AG08396 (cell line): Measurements from ENCODE around the gene RNF212B.

Experiments
- DNase-seq: peaks from one replicate; pipeline ENCODE4 v3.0.0; 2012; ENCODE audit warnings: low spot score, mixed read lengths

RNF212B gene

GRCh38 chr14:23297096-23297495 is 59.4 kb downstream of the RNF212B start:
- no peak for DNase-seq

- no peak for DNase-seq
Measured at GRCh38 chr14:23297611-23298277, 60.0 kb downstream of the RNF212B start.

- peak; percentile 25 for DNase-seq
Measured at GRCh38 chr14:23299211-23299957, 61.6 kb downstream of the RNF212B start.

- DNase-seq, result no peak
Measured at GRCh38 chr14:23299986-23300686, 62.4 kb downstream of the RNF212B start.

- DNase-seq, result peak; percentile 23
Measured at GRCh38 chr14:23300687-23301223, 63.0 kb downstream of the RNF212B start.

- peak; percentile 98 for DNase-seq
Measured at GRCh38 chr14:23301288-23301968, 63.7 kb downstream of the RNF212B start.

- no peak for DNase-seq
Measured at GRCh38 chr14:23301969-23302289, 64.2 kb downstream of the RNF212B start.

- DNase-seq, result peak; percentile 69
Measured at GRCh38 chr14:23302290-23303225, 64.8 kb downstream of the RNF212B start, which contains the start of gene PPP1R3E. Gene PPP1R3E, minus strand, starts transcription at chr14:23302859. Its CDS starts 283 bp downstream, at chr14:23302576.

GRCh38 chr14:23306412-23307145 is 68.8 kb downstream of the RNF212B start, which contains the start of gene BCL2L2:
Gene BCL2L2, plus strand, starts transcription at chr14:23306833. Its CDS starts 935 bp downstream, at chr14:23307768.
- DNase-seq, result peak; percentile 80

GRCh38 chr14:23307146-23307530 is 69.4 kb downstream of the RNF212B start:
- DNase-seq, result no peak

GRCh38 chr14:23307687-23308644 is 70.2 kb downstream of the RNF212B start:
- DNase-seq, result no peak

- DNase-seq, result no peak
Measured at GRCh38 chr14:23308721-23309445, 71.1 kb downstream of the RNF212B start.

GRCh38 chr14:23310546-23310945 is 72.8 kb downstream of the RNF212B start:
- no peak for DNase-seq

- no peak for DNase-seq
Measured at GRCh38 chr14:23316300-23316699, 78.6 kb downstream of the RNF212B start.

- no peak for DNase-seq
Measured at GRCh38 chr14:23319746-23320583, 82.2 kb downstream of the RNF212B start.

GRCh38 chr14:23320584-23321571 is 83.1 kb downstream of the RNF212B start, which contains the start of gene PABPN1:
Gene PABPN1, plus strand, starts transcription at chr14:23321457. Its CDS starts 13 bp downstream, at chr14:23321470.
- DNase-seq, result peak; percentile 98
